HFF-Myc (cell line): ENCODE results near the gene ADGRG3.

ENCODE experiments used
- DNase-seq: peaks from one replicate; pipeline ENCODE4 v3.0.0-alpha.2; 2011; ENCODE audit warnings: low read depth; ENCODE audit errors: extremely low read depth
- H3K4me3 ChIP-seq: replicated peaks from 2 replicates; pipeline ENCODE4 v1.5.1; 2011; ENCODE audit warnings: low read depth, mild to moderate bottlenecking, control low read depth, low read length
- CTCF ChIP-seq: IDR thresholded peaks from 2 replicates; pipeline ENCODE4 v1.5.1; 2012; ENCODE audit warnings: mild to moderate bottlenecking, low read depth, low read length, control low read depth; ENCODE audit errors: missing control alignments

Gene ADGRG3

GRCh38 chr16:57651344-57652333 lies 16.5 kb upstream of the ADGRG3 start:
- no peak overlapping the region for H3K4me3 ChIP-seq
- no peak for DNase-seq
- no peak for TF ChIP-seq CTCF

GRCh38 chr16:57652695-57653471 lies 15.2 kb upstream of the ADGRG3 start:
- TF ChIP-seq CTCF, result no peak
- no peak overlapping the region for H3K4me3 ChIP-seq
- no peak for DNase-seq

- no peak overlapping the region for H3K4me3 ChIP-seq
- TF ChIP-seq CTCF, result no peak
- DNase-seq, result no peak
These were observed 14.2 kb upstream of the ADGRG3 start for GRCh38 chr16:57653936-57654335.

GRCh38 chr16:57656342-57656955 lies 11.7 kb upstream of the ADGRG3 start:
- no peak overlapping the region for H3K4me3 ChIP-seq
- no peak for DNase-seq
- TF ChIP-seq CTCF, result no peak

- TF ChIP-seq CTCF, result no peak
- no peak for DNase-seq
- H3K4me3 ChIP-seq, result no peak overlapping the region
These were observed 10.9 kb upstream of the ADGRG3 start for GRCh38 chr16:57657228-57657627.

- H3K4me3 ChIP-seq, result no peak overlapping the region
- no peak for TF ChIP-seq CTCF
- no peak for DNase-seq
These were observed 9.8 kb upstream of the ADGRG3 start for GRCh38 chr16:57658130-57658877.
